Measurements from ENCODE around the gene ARHGEF1.

DNA sequence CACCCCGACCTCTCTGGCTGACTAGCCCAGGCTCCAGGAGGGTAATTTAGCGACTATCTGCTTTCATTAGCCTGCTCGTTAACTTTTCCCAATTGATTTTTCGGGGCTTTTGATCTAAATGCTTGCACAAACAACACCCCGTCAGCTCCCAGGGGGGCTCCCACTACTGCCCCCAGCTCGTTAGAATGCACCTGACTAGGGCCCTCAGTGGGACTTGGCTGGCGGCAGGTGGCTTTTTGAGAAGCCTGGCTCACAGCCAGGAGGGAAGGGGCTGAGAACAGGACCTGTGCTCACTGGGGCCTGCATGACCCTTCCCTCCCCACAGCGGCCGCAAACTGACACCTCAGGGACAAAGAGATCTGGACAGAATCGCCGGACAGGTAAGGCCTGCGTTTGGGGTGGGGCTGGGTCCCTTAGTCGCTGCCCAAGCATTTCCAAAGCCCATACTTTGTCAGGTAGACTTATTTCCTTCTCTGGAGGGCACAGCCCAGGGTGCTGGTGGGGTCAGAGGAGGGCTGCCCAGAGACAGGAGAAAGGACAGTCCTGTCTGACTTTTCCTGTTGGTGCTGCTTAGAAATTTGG lies 13.5 kb upstream of the ARHGEF1 start:
- TF ChIP-seq, protein P1, sequence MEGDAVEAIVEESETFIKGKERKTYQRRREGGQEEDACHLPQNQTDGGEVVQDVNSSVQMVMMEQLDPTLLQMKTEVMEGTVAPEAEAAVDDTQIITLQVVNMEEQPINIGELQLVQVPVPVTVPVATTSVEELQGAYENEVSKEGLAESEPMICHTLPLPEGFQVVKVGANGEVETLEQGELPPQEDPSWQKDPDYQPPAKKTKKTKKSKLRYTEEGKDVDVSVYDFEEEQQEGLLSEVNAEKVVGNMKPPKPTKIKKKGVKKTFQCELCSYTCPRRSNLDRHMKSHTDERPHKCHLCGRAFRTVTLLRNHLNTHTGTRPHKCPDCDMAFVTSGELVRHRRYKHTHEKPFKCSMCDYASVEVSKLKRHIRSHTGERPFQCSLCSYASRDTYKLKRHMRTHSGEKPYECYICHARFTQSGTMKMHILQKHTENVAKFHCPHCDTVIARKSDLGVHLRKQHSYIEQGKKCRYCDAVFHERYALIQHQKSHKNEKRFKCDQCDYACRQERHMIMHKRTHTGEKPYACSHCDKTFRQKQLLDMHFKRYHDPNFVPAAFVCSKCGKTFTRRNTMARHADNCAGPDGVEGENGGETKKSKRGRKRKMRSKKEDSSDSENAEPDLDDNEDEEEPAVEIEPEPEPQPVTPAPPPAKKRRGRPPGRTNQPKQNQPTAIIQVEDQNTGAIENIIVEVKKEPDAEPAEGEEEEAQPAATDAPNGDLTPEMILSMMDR (IDR thresholded peaks at IDR 0.05): no peak
- TF ChIP-seq ZFX (IDR thresholded peaks at IDR 0.05; ENCODE audit: borderline replicate concordance): no peak
